ENCODE measurements around the gene IFI6. TPM values are rescaled to one million over a fixed set of nuclear protein-coding genes. Genes with fewer than 3 reads are reported as not detected.
"Not testable (repeated sequence)": the region's sequence is repeated elsewhere in the genome, so short reads cannot be mapped to it uniquely, and the experiment has no call there.

Gene IFI6
- total and polyA plus RNA-seq, 2 donors (not counting 1 experiment from before 2014, with no cell fraction given) = 43.7 to 68.4 TPM

DNA sequence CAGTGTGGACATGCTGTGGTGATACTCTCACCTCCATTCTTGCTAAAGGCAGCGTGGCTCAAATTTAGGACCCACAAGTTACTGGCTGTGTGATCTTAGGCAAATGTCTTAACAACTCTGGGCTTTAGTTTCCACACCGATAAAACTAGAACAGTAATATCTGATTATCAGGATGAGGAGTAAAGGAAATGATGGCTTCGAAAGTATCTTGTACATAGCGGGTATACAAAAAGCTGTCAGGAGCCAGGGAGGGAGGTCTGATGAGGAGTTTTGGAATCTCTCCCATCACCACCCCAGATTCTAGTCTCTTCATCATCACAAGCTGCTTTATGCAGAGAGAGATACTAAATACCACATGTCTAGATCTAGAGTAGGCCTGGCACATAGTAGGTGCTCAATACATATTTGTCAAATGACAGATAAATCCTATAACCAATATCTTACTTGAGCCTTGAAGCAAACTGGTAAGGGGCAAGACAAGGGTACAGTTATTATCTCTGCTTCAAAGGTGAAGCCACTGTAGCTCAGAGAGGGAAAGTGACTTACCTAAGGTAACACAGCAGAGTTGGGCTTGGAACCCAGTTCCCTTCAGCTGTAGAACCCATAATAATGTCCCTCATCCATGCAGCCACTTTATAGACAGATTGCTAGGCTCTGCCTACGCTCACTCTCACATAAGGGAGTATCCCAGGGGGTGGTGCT is 27.5 kb downstream of the IFI6 start:
- Histone ChIP-seq H3K36me3 (ENCODE audit: control insufficient read depth, insufficient read depth, low read length) (no peaks in the 10 kb centered on the region), H3K79me2 (ENCODE audit: control insufficient read depth, insufficient read depth, low read length) (no peaks in the 10 kb centered on the region), H3K27me3 (ENCODE audit: control insufficient read depth, insufficient read depth, low read length) (no peaks in the 10 kb centered on the region), H3K9ac (ENCODE audit: insufficient read depth, low read length) (no peak overlapping the region), H3K9me3 (ENCODE audit: control insufficient read depth, insufficient read depth, low read depth, low read length) (no peaks in the 10 kb centered on the region), H3K4me2 (ENCODE audit: extremely low read depth, insufficient read depth, low read length) (no peak overlapping the region), H4K20me1 (ENCODE audit: control insufficient read depth, extremely low read depth, insufficient read depth, low read length) (no peaks in the 10 kb centered on the region), H3K27ac (ENCODE audit: insufficient read depth, low read length) (no peak overlapping the region), H3K4me3 (replicated peaks in 1 of 4; ENCODE audit: control extremely low read depth in 1 of 4, insufficient read depth in 1 of 4, low read depth in 3 of 4, low read length in 4 of 4) (no peak overlapping the region), H2AFZ (ENCODE audit: low read length) (no peak overlapping the region), H3K4me1 (ENCODE audit: control insufficient read depth, extremely low read depth, insufficient read depth, low read length) (no peaks in the 10 kb centered on the region)
- TF ChIP-seq EZH2 (IDR thresholded peaks at IDR 0.05; ENCODE audit: low read length, missing control alignments) = no peak
- TF ChIP-seq, protein P1, sequence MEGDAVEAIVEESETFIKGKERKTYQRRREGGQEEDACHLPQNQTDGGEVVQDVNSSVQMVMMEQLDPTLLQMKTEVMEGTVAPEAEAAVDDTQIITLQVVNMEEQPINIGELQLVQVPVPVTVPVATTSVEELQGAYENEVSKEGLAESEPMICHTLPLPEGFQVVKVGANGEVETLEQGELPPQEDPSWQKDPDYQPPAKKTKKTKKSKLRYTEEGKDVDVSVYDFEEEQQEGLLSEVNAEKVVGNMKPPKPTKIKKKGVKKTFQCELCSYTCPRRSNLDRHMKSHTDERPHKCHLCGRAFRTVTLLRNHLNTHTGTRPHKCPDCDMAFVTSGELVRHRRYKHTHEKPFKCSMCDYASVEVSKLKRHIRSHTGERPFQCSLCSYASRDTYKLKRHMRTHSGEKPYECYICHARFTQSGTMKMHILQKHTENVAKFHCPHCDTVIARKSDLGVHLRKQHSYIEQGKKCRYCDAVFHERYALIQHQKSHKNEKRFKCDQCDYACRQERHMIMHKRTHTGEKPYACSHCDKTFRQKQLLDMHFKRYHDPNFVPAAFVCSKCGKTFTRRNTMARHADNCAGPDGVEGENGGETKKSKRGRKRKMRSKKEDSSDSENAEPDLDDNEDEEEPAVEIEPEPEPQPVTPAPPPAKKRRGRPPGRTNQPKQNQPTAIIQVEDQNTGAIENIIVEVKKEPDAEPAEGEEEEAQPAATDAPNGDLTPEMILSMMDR (conservative IDR thresholded peaks at IDR 0.05 in 1 of 2, IDR thresholded peaks at IDR 0.05 in 1 of 2; ENCODE audit: low read depth in 1 of 2, low read length in 2 of 2) = no peak
- DNase-seq (ENCODE audit: low read depth in 2 of 2) = no peak

DNA sequence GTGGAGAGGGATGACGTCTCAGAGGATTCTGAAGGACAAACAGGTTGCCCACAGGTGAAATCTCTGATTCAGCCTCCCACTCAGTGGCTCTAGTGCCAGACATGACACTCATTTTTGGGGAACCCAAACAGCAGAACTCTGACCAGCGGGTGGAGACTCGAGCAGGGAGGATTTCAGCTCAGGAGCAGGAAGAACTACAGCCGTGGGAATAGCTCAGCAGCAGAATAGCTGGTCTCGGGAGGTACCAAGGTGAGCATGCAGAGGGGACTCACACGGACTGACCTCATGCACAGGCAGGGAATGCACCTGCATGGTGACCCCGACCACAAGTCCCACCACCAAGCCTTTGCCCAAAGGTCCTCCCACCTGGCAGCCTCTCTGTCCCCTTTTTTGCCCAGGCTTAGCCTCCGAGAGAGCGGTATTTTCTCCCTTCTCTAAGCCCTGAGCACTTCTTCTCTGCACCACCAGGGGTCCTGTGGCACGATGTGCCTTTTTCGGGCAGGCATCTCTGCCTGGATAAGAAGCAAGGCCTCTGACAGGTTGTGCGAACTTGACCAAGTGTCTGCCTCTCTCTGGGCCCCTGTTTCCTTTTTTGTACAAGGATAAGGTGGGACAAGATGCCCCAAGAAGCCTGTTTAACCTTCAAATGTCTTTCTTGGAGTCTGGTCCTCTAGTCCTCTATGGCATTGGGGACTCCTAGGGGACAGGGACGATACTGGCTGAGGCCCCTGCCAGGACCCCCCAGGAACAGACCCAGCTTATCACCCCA is 28.2 kb downstream of the IFI6 start:
- no peak overlapping the region for H2AFZ ChIP-seq (ENCODE audit: low read length)

DNA sequence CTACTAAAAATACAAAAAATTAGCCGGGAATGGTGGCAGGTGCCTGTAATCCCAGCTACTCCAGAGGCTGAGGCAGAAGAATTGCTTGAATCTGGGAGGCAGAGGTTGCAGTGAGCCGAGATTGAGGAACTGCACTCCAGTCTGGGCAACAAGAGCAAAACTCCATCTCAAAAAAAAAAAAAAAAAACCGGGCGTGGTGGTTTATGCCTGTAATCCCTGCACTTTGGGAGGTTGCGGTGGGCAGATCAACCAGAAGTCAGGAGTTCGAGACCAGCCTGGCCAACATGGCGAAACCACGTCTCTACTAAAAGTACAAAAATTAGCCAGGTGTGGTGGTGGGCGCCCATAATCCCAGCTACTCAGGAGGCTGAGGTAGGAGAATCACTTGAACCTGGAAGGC is 31.5 kb downstream of the IFI6 start:
- not testable (repeated sequence) for H3K4me3 ChIP-seq (replicated peaks in 1 of 4; ENCODE audit: control extremely low read depth in 1 of 4, insufficient read depth in 1 of 4, low read depth in 3 of 4, low read length in 4 of 4); H3K79me2 ChIP-seq (ENCODE audit: control insufficient read depth, insufficient read depth, low read length); H3K9ac ChIP-seq (ENCODE audit: insufficient read depth, low read length); H3K27ac ChIP-seq (ENCODE audit: insufficient read depth, low read length); H3K4me1 ChIP-seq (ENCODE audit: control insufficient read depth, extremely low read depth, insufficient read depth, low read length); H3K36me3 ChIP-seq (ENCODE audit: control insufficient read depth, insufficient read depth, low read length); H3K9me3 ChIP-seq (ENCODE audit: control insufficient read depth, insufficient read depth, low read depth, low read length); H3K4me2 ChIP-seq (ENCODE audit: extremely low read depth, insufficient read depth, low read length); DNase-seq (ENCODE audit: low read depth in 2 of 2); H3K27me3 ChIP-seq (ENCODE audit: control insufficient read depth, insufficient read depth, low read length); H2AFZ ChIP-seq (ENCODE audit: low read length); H4K20me1 ChIP-seq (ENCODE audit: control insufficient read depth, extremely low read depth, insufficient read depth, low read length)

More for the DNA sequence above, 28.2 kb downstream of the IFI6 start:
- Histone ChIP-seq H3K27ac (ENCODE audit: insufficient read depth, low read length) (no peak overlapping the region), H4K20me1 (ENCODE audit: control insufficient read depth, extremely low read depth, insufficient read depth, low read length) (no peaks in the 10 kb centered on the region), H3K9ac (ENCODE audit: insufficient read depth, low read length) (no peak overlapping the region), H3K27me3 (ENCODE audit: control insufficient read depth, insufficient read depth, low read length) (no peaks in the 10 kb centered on the region), H3K9me3 (ENCODE audit: control insufficient read depth, insufficient read depth, low read depth, low read length) (no peaks in the 10 kb centered on the region), H3K79me2 (ENCODE audit: control insufficient read depth, insufficient read depth, low read length) (no peaks in the 10 kb centered on the region), H3K4me3 (replicated peaks in 1 of 4; ENCODE audit: control extremely low read depth in 1 of 4, insufficient read depth in 1 of 4, low read depth in 3 of 4, low read length in 4 of 4) (no peak overlapping the region), H3K4me1 (ENCODE audit: control insufficient read depth, extremely low read depth, insufficient read depth, low read length) (no peaks in the 10 kb centered on the region), H3K4me2 (ENCODE audit: extremely low read depth, insufficient read depth, low read length) (no peak overlapping the region), H3K36me3 (ENCODE audit: control insufficient read depth, insufficient read depth, low read length) (no peaks in the 10 kb centered on the region)
- DNase-seq (ENCODE audit: low read depth in 2 of 2) = peak; percentile 36 to 61
- TF ChIP-seq EZH2 (IDR thresholded peaks at IDR 0.05; ENCODE audit: low read length, missing control alignments) = no peak
- TF ChIP-seq, protein P1 (conservative IDR thresholded peaks at IDR 0.05 in 1 of 2, IDR thresholded peaks at IDR 0.05 in 1 of 2; ENCODE audit: low read depth in 1 of 2, low read length in 2 of 2) = peak; percentile 85 to 96

Data from fibroblast of lung (primary cell).